ENCODE measurements around the gene CAD.
"Not testable (repeated sequence)": the region's sequence is repeated elsewhere in the genome, so short reads cannot be mapped to it uniquely, and the experiment has no call there.

CAD gene

GRCh38 chr2:27268296-27268695 lies 51.1 kb downstream of the CAD start:
- 90 to 94% methylated on average over 7 to 8 of the region's 13 CpGs for WGBS, 2 experiments (ENCODE audit: insufficient coverage in 2 of 2)
- not testable (repeated sequence) for H3K36me3 ChIP-seq (ENCODE audit: control insufficient read depth, insufficient read depth, low read length); H3K9me3 ChIP-seq (ENCODE audit: control insufficient read depth, low read length); H3K4me1 ChIP-seq (ENCODE audit: control insufficient read depth, insufficient read depth, low read length, poor library complexity, severe bottlenecking); H3K4me3 ChIP-seq (ENCODE audit: extremely low read depth, insufficient read depth, low read length, poor library complexity, severe bottlenecking); H3K27ac ChIP-seq (ENCODE audit: low read depth, low read length, severe bottlenecking)

- Histone ChIP-seq H3K27ac (ENCODE audit: low read depth, low read length, severe bottlenecking) (no peak overlapping the region), H3K4me3 (ENCODE audit: extremely low read depth, insufficient read depth, low read length, poor library complexity, severe bottlenecking) (no peak overlapping the region), H3K36me3 (ENCODE audit: control insufficient read depth, insufficient read depth, low read length) (no peaks in the 10 kb centered on the region), H3K4me1 (ENCODE audit: control insufficient read depth, insufficient read depth, low read length, poor library complexity, severe bottlenecking) (no peaks in the 10 kb centered on the region), H3K9me3 (ENCODE audit: control insufficient read depth, low read length) (no peaks in the 10 kb centered on the region)
- WGBS, 2 experiments (ENCODE audit: insufficient coverage in 2 of 2) = 90 to 92% methylated on average over 2 of the region's 3 CpGs
Observed at GRCh38 chr2:27270131-27270530, 53.0 kb downstream of the CAD start.

- no peaks in the 10 kb centered on the region for H3K36me3 ChIP-seq (ENCODE audit: control insufficient read depth, insufficient read depth, low read length)
- H3K4me1 ChIP-seq (ENCODE audit: control insufficient read depth, insufficient read depth, low read length, poor library complexity, severe bottlenecking) = no peaks in the 10 kb centered on the region
- H3K9me3 ChIP-seq (ENCODE audit: control insufficient read depth, low read length) = no peaks in the 10 kb centered on the region
- H3K4me3 ChIP-seq (ENCODE audit: extremely low read depth, insufficient read depth, low read length, poor library complexity, severe bottlenecking) = no peak overlapping the region
- no peak overlapping the region for H3K27ac ChIP-seq (ENCODE audit: low read depth, low read length, severe bottlenecking)
- WGBS, 2 experiments (ENCODE audit: insufficient coverage in 2 of 2) = 88 to 100% methylated on average over 1 to 2 of the region's 2 CpGs
Observed at GRCh38 chr2:27270670-27271069, 53.5 kb downstream of the CAD start.

GRCh38 chr2:27271631-27272340 lies 54.6 kb downstream of the CAD start:
- H3K27ac ChIP-seq (ENCODE audit: low read depth, low read length, severe bottlenecking) = no peak overlapping the region
- WGBS, 2 experiments (ENCODE audit: insufficient coverage in 2 of 2) = 62 to 67% methylated on average over 5 to 6 of the region's 11 CpGs
- H3K4me3 ChIP-seq (ENCODE audit: extremely low read depth, insufficient read depth, low read length, poor library complexity, severe bottlenecking) = no peak overlapping the region
- H3K4me1 ChIP-seq (ENCODE audit: control insufficient read depth, insufficient read depth, low read length, poor library complexity, severe bottlenecking) = no peaks in the 10 kb centered on the region
- no peaks in the 10 kb centered on the region for H3K36me3 ChIP-seq (ENCODE audit: control insufficient read depth, insufficient read depth, low read length)
- H3K9me3 ChIP-seq (ENCODE audit: control insufficient read depth, low read length) = no peaks in the 10 kb centered on the region

GRCh38 chr2:27272537-27273522 lies 55.7 kb downstream of the CAD start:
- H3K4me1 ChIP-seq (ENCODE audit: control insufficient read depth, insufficient read depth, low read length, poor library complexity, severe bottlenecking); H3K4me3 ChIP-seq (ENCODE audit: extremely low read depth, insufficient read depth, low read length, poor library complexity, severe bottlenecking); H3K36me3 ChIP-seq (ENCODE audit: control insufficient read depth, insufficient read depth, low read length); H3K9me3 ChIP-seq (ENCODE audit: control insufficient read depth, low read length); H3K27ac ChIP-seq (ENCODE audit: low read depth, low read length, severe bottlenecking): not testable (repeated sequence)
- 87 to 89% methylated on average over 11 of the region's 15 CpGs for WGBS, 2 experiments (ENCODE audit: insufficient coverage in 2 of 2)

- Histone ChIP-seq H3K4me1 (ENCODE audit: control insufficient read depth, insufficient read depth, low read length, poor library complexity, severe bottlenecking) (no peaks in the 10 kb centered on the region), H3K4me3 (ENCODE audit: extremely low read depth, insufficient read depth, low read length, poor library complexity, severe bottlenecking) (no peak within 1 kb of the TSS), H3K9me3 (ENCODE audit: control insufficient read depth, low read length) (no peaks in the 10 kb centered on the region), H3K36me3 (ENCODE audit: control insufficient read depth, insufficient read depth, low read length) (no peaks in the 10 kb centered on the region), H3K27ac (ENCODE audit: low read depth, low read length, severe bottlenecking) (no peak within 1 kb of the TSS)
- WGBS, 2 experiments (ENCODE audit: insufficient coverage in 2 of 2) = 87 to 89% methylated on average over 29 to 33 of the region's 39 CpGs
Observed at GRCh38 chr2:27275211-27276150, 58.3 kb downstream of the CAD start, which contains the start of gene DNAJC5G. DNAJC5G (plus strand) TSS chr2:27275433; CDS start chr2:27276729, 1,296 bp downstream.

- no peak overlapping the region for H3K27ac ChIP-seq (ENCODE audit: low read depth, low read length, severe bottlenecking)
- H3K4me3 ChIP-seq (ENCODE audit: extremely low read depth, insufficient read depth, low read length, poor library complexity, severe bottlenecking) = no peak overlapping the region
- 100% methylated on average over 1 of the region's 1 CpG; no CpG with 5 or more reads in 1 of the 2 experiments for WGBS, 2 experiments (ENCODE audit: insufficient coverage in 2 of 2)
- H3K36me3 ChIP-seq (ENCODE audit: control insufficient read depth, insufficient read depth, low read length) = no peaks in the 10 kb centered on the region
- no peaks in the 10 kb centered on the region for H3K9me3 ChIP-seq (ENCODE audit: control insufficient read depth, low read length)
- peaks cover 12% of the 10 kb centered on the region for H3K4me1 ChIP-seq (ENCODE audit: control insufficient read depth, insufficient read depth, low read length, poor library complexity, severe bottlenecking)
Observed at GRCh38 chr2:27278010-27278409, 60.8 kb downstream of the CAD start.

- Histone ChIP-seq H3K4me1 (ENCODE audit: control insufficient read depth, insufficient read depth, low read length, poor library complexity, severe bottlenecking) (peaks cover 12% of the 10 kb centered on the region), H3K4me3 (ENCODE audit: extremely low read depth, insufficient read depth, low read length, poor library complexity, severe bottlenecking) (no peak overlapping the region), H3K9me3 (ENCODE audit: control insufficient read depth, low read length) (no peaks in the 10 kb centered on the region), H3K27ac (ENCODE audit: low read depth, low read length, severe bottlenecking) (no peak overlapping the region), H3K36me3 (ENCODE audit: control insufficient read depth, insufficient read depth, low read length) (no peaks in the 10 kb centered on the region)
- 65 to 72% methylated on average over 2 to 3 of the region's 3 CpGs for WGBS, 2 experiments (ENCODE audit: insufficient coverage in 2 of 2)
Observed at GRCh38 chr2:27280826-27281225, 63.7 kb downstream of the CAD start.

GRCh38 chr2:27281442-27281841 lies 64.3 kb downstream of the CAD start:
- peaks cover 12% of the 10 kb centered on the region for H3K4me1 ChIP-seq (ENCODE audit: control insufficient read depth, insufficient read depth, low read length, poor library complexity, severe bottlenecking)
- 95 to 100% methylated on average over 2 to 3 of the region's 3 CpGs for WGBS, 2 experiments (ENCODE audit: insufficient coverage in 2 of 2)
- no peak overlapping the region for H3K27ac ChIP-seq (ENCODE audit: low read depth, low read length, severe bottlenecking)

More at GRCh38 chr2:27281442-27281841, 64.3 kb downstream of the CAD start:
- H3K36me3 ChIP-seq (ENCODE audit: control insufficient read depth, insufficient read depth, low read length) = no peaks in the 10 kb centered on the region
- no peak overlapping the region for H3K4me3 ChIP-seq (ENCODE audit: extremely low read depth, insufficient read depth, low read length, poor library complexity, severe bottlenecking)
- H3K9me3 ChIP-seq (ENCODE audit: control insufficient read depth, low read length) = no peaks in the 10 kb centered on the region
